ENCODE measurements around the gene ZNF492.
"Not testable (repeated sequence)": the region's sequence is repeated elsewhere in the genome, so short reads cannot be mapped to it uniquely, and the experiment has no call there.

The ZNF492 gene

GRCh38 chr19:22606954-22607652, 27.0 kb upstream of the ZNF492 start:
- DNase-seq (ENCODE audit: low read depth in 1 of 2, low spot score in 1 of 2), result no peak
- no peak for TF ChIP-seq JUND (IDR thresholded peaks at IDR 0.05; ENCODE audit: low read depth)
- in situ Hi-C loops (cut with HindIII; ENCODE audit: low pct_unique_long_range_greater_than_20kb, low sequenced_read_pairs), result no loop called here

- TF ChIP-seq JUND (IDR thresholded peaks at IDR 0.05; ENCODE audit: low read depth), result no peak
- DNase-seq (ENCODE audit: low read depth in 1 of 2, low spot score in 1 of 2), result no peak
- in situ Hi-C loops (cut with HindIII; ENCODE audit: low pct_unique_long_range_greater_than_20kb, low sequenced_read_pairs), result no loop called here
These were observed 26.3 kb upstream of the ZNF492 start for GRCh38 chr19:22607653-22608430.

- no peak for TF ChIP-seq JUND (IDR thresholded peaks at IDR 0.05; ENCODE audit: low read depth)
- no peak for DNase-seq (ENCODE audit: low read depth in 1 of 2, low spot score in 1 of 2)
- in situ Hi-C loops (cut with HindIII; ENCODE audit: low pct_unique_long_range_greater_than_20kb, low sequenced_read_pairs), result no loop called here
These were observed 25.7 kb upstream of the ZNF492 start for GRCh38 chr19:22608441-22608840.

DNA sequence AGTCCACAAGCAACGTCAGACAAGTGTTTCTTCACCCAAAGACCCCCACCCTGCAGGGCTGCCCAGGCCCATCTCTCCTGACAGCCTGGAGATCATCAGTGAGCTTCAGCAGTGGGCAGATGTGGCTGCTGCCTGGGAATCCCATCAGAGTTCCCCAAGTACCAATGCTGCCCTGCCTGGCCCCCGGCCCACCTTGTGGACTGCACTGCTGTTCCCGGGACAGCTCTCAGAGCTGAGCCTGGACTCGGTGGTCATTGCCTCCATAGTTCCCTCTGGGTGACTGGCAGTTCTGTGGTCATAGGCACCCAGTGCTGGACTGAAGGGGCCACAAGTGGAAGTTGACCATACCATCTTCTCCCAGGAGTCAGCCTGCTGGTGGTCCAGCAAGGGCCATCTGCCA, 24.5 kb upstream of the ZNF492 start:
- no peak for DNase-seq (ENCODE audit: low read depth in 1 of 2, low spot score in 1 of 2)
- no peak for TF ChIP-seq JUND (IDR thresholded peaks at IDR 0.05; ENCODE audit: low read depth)
- in situ Hi-C loops (cut with HindIII; ENCODE audit: low pct_unique_long_range_greater_than_20kb, low sequenced_read_pairs), result no loop called here

- DNase-seq (ENCODE audit: low read depth in 1 of 2, low spot score in 1 of 2), result no peak
- no peak for TF ChIP-seq JUND (IDR thresholded peaks at IDR 0.05; ENCODE audit: low read depth)
- in situ Hi-C loops (cut with HindIII; ENCODE audit: low pct_unique_long_range_greater_than_20kb, low sequenced_read_pairs), result no loop called here
These were observed 24.0 kb upstream of the ZNF492 start for GRCh38 chr19:22610121-22610520.

GRCh38 chr19:22612316-22612715, 21.8 kb upstream of the ZNF492 start:
- no peak for DNase-seq (ENCODE audit: low read depth in 1 of 2, low spot score in 1 of 2)
- no peak for TF ChIP-seq JUND (IDR thresholded peaks at IDR 0.05; ENCODE audit: low read depth)

DNA sequence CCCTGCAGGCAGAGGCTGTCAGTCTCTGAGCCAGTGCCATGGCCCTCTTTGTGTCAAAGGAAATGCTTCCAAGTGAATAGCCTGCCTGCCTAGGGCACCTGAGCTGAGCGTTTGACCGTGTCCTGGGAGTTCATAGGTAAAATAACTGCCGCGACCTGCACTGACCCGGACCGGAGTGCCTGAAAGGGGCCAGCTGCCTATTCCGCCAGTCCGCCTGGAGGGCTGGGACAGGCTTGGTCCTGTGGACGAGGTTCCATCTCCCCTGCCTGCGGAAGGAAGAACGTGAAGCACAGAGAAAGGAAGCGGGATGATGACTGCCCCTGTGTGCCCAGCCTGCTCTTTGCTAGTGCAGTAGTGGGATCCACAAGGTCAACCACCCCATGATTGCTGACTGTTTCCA, 17.5 kb upstream of the ZNF492 start:
- no peak for TF ChIP-seq JUND (IDR thresholded peaks at IDR 0.05; ENCODE audit: low read depth)
- DNase-seq (ENCODE audit: low read depth in 1 of 2, low spot score in 1 of 2), result no peak
- in situ Hi-C loops (cut with HindIII; ENCODE audit: low pct_unique_long_range_greater_than_20kb, low sequenced_read_pairs), result no loop called here

More at GRCh38 chr19:22612316-22612715, 21.8 kb upstream of the ZNF492 start:
- in situ Hi-C loops (cut with HindIII; ENCODE audit: low pct_unique_long_range_greater_than_20kb, low sequenced_read_pairs), result no loop called here

GRCh38 chr19:22617181-22617580, 16.9 kb upstream of the ZNF492 start:
- in situ Hi-C loops (cut with HindIII; ENCODE audit: low pct_unique_long_range_greater_than_20kb, low sequenced_read_pairs); DNase-seq (ENCODE audit: low read depth in 1 of 2, low spot score in 1 of 2): not testable (repeated sequence)

DNA sequence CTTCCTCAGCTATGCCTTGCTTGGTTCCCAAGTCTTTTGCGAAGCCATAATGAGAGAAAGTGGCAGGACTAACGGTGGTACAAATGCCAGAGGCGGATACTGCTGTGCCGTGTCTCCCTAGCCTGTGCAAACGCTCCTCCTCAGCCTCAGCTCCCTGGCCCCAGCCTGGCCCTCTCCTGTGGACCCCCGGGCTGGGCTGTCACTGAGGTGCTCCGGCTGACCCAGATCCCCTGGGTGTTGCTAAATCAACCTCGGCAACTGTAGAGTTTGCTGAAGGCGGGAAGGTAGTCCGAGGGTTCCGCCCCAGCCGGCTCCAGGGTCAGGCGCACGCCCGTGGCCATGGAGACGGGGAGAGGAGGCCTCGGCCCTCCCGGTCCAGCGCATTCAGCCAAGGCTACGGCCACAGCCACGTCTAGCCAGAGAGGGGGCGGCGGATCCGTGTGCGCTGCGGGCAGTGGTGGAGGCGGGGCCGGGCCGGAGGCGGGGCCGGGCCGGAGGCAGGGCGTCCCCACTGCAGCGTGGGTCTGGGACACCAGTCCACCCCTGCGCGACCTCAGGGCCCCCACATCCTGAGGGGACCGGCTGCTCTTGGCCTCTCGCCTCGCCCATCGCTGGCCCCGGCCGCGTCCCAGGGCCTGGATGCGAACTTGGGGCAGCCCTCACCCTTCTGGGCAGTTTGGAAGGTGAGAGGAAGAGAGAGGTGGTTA, 16.4 kb upstream of the ZNF492 start:
- no peak for DNase-seq (ENCODE audit: low read depth in 1 of 2, low spot score in 1 of 2)
- in situ Hi-C loops (cut with HindIII; ENCODE audit: low pct_unique_long_range_greater_than_20kb, low sequenced_read_pairs), result no loop called here
- no peak for TF ChIP-seq JUND (IDR thresholded peaks at IDR 0.05; ENCODE audit: low read depth)

DNA sequence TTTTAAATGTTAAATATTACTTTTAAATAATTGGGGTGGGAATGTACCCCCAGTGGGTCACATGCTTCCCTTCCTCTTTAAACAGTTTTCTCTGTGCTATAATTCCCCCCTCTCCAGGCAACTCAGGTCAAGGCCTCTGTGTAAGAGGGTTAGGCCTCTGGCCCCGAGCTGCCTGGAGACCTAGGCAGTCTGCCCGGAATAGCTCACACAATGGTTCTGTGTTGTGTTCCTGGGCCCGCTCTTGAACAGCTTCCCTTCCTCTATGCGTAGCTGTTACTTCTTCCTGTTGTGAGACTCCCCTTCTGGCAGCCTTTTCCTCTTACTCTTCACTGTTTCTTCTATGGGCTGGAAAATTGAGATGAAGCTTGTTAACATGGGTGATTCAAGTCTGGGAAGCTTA, 14.8 kb upstream of the ZNF492 start:
- in situ Hi-C loops (cut with HindIII; ENCODE audit: low pct_unique_long_range_greater_than_20kb, low sequenced_read_pairs), result no loop called here
- no peak for TF ChIP-seq JUND (IDR thresholded peaks at IDR 0.05; ENCODE audit: low read depth)
- DNase-seq (ENCODE audit: low read depth in 1 of 2, low spot score in 1 of 2), result no peak

DNA sequence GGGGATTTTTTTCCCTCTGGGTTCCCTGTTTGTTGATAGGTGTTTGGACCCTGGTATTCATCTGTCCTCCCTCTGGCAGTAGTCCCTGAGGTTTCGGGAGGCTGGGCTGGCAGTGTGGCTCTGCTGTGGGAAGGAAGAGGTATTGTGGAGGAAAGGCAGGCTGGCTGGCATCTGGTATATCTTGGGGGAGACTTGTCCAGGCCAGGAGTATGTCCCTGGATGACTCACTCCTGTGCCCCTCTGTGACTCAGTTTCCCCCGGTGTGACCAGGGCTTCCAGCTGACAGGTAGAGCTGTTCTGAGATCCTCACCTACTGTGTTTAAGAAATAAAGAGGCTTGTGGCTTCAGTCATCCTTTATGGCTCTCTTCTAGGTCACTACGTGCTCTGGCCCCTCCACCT, 14.2 kb upstream of the ZNF492 start:
- DNase-seq (ENCODE audit: low read depth in 1 of 2, low spot score in 1 of 2), result no peak
- TF ChIP-seq JUND (IDR thresholded peaks at IDR 0.05; ENCODE audit: low read depth), result no peak
- in situ Hi-C loops (cut with HindIII; ENCODE audit: low pct_unique_long_range_greater_than_20kb, low sequenced_read_pairs), result no loop called here

GRCh38 chr19:22620401-22620800, 13.7 kb upstream of the ZNF492 start:
- TF ChIP-seq JUND (IDR thresholded peaks at IDR 0.05; ENCODE audit: low read depth), result no peak
- in situ Hi-C loops (cut with HindIII; ENCODE audit: low pct_unique_long_range_greater_than_20kb, low sequenced_read_pairs), result no loop called here
- no peak for DNase-seq (ENCODE audit: low read depth in 1 of 2, low spot score in 1 of 2)

GRCh38 chr19:22620912-22621311, 13.2 kb upstream of the ZNF492 start:
- DNase-seq (ENCODE audit: low read depth in 1 of 2, low spot score in 1 of 2), result no peak
- in situ Hi-C loops (cut with HindIII; ENCODE audit: low pct_unique_long_range_greater_than_20kb, low sequenced_read_pairs), result no loop called here
- no peak for TF ChIP-seq JUND (IDR thresholded peaks at IDR 0.05; ENCODE audit: low read depth)

Measured in T47D (cell line).